Amniotic stem cell (primary cell): ENCODE measurements around the gene SLC25A13.

Source experiments
- DNase-seq: peaks from one replicate; lab custom pipeline; 2025; lab: John Stamatoyannopoulos, UW

SLC25A13 gene

DNA sequence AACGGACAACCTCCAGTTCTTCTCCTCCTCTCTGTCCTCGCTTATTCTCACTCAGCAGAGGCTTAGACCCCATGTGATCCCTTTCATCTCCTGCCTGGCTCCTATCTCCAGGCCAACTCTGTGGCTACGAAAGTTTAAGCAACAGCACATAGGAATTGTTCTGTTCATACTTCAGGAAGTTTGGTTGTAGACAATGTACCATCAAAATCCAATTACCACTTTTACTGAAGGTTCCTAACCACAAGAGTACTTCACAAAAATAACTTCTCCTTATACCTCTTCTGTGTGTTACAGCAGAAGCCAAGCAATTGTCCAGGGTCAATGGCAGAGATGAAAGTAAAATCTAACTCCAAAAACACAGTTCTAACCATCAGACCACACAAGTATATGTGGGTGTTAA, 80.0 kb downstream of the SLC25A13 start:
- DNase-seq: no peak

DNA sequence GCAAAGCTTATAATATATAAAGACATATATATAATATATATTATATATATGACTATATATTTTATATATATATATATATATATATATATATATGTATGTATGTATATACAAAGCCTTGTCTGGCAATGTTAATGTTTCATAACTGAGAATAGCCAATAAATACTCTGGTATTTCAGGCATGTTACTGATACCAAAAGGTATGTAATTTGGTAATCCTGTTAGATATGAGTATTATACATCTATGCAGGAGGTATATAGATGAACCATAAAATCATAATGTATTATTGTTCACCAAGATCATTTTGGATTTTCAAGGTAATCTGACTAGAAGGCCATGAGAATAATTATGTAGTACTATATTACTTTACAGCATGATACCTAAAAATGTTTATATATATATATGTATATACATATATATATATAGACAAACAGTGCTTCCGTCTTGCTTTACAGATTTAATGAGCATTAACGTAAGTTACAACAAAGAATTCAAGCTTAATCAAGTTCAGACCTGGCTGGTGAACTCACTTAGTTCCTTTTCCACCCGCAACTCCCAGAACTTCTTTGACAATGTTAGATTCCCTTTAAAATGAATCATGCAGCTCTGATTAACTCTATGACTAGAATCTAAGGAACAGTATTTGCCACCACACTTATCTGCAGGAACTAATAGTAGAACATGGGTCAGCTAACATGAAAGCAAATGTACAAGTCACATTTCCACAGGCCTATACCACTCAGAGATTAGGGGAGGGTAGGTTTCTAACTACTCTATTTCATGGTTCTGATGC, 82.7 kb downstream of the SLC25A13 start:
- no peak for DNase-seq

DNA sequence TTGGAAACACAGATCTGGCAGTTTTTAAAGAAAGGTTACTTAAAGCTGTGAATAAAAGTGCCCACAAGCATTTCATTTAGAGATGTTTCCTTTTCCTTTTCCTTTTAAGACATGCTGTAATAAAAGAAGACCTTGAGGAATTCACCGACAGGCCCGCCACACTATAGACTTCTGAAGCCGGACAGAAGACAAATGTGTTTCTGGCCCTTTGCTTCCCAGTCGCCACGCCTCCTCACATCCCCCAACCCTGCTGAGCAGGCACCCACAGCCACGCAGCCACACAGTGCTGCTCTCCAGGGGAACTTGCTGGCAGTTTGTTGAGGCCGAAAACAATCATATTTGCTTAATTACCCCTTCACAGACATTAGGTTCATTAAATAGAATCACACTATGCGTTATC, 83.4 kb downstream of the SLC25A13 start:
- DNase-seq: no peak

DNA sequence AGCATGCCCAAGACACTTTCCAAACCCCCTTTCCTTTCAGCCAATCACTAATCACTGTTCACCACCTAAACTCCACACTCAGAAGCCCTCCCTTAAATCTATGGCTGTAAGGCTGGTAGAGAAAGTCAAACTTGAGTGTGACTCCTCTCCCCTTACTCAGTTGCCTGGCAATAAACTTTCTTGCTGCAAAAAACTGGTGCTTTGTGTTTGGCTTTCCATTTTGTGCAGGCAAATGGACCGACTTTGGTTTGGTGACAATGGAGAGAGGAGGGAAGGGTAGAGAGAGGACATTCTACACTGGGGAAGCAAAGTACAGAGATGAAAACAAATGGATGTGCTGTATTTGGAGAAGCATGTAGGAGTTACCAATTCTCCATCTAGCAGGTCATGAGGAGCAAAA, 84.9 kb downstream of the SLC25A13 start:
- no peak for DNase-seq

DNA sequence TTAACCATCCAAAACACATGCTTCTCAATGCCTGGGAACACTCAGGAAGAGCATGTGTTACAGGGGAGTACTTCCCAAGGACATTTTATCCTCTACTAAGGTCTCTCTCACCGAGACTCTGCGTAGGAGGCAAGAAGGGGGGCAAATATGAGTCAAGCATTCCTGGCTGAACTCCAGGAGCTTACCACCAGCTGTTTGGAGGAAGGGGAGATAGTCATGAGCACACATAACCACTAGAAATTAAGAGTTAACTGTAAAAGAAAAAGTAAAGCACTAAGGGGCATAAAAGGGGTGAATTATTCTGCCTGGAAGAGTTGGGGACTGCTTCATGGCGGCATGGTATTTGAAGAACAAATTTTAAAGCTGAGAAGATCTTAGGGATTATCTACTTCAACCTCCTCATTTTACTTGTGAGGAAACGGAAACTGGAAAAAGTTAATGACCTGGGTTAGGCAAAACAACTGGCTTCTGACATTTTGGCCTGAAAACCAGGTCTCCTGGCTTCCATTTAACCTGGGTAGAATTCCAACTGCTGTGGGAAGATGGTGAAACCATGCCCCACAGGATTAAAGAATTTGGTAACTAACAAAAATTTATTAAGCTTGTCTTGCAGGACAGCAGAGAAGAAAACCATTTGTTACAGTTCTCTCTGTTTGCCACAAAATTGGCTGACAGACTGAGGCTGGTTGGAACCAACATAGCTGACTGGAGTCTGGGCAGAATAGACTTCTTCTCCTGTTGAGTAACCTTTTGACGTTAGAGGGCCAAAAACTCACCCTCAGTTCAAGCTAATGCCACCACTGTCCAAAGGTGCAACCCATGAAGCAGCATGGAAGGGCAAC, 85.5 kb downstream of the SLC25A13 start:
- peak; percentile 5 for DNase-seq

DNA sequence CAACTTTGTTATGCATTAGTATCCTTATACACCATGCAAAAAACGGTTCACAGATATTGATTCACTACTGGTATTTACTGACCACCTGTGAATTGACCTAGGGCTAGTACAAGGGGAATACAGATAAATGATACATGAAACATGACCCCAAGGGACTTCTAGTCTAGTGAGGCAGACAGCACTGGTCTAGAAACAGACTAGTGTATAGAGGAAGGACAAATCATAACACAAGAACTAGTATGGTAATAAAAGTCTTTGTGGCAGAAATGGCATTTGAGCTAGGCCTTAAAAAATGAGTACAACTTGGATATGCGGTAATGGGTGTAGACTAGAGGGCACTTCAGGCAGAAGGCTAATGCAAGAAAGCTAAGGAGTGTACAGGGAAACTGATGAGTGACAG, 86.6 kb downstream of the SLC25A13 start:
- no peak for DNase-seq

DNA sequence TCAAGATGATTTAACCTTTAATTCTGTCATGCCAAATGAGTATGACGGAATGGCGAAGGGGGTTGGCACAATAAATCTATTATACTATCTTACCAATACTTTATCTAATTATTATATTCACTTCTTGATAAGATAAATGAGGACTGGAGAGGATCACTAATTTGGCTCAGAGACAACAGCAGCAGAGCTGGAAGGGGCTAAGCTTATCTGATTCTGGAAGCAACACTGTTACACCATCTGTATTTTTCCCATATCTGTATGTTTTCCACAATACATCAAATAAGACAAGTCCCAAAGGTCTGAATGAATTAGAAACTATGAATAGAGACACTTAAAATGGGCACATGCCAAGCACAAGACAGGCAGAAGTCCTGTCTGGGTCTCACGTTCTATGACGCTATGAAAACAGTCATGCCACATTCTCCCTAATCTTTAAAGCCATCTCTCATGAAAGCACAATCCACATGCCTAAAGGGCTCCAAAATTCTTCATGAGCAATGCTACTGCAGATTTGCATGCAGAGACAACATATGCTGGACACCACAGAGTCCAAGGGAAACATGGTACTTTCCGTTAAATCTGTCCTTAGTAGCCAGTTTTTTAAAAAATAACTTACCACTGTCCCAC, 88.3 kb downstream of the SLC25A13 start:
- no peak for DNase-seq

DNA sequence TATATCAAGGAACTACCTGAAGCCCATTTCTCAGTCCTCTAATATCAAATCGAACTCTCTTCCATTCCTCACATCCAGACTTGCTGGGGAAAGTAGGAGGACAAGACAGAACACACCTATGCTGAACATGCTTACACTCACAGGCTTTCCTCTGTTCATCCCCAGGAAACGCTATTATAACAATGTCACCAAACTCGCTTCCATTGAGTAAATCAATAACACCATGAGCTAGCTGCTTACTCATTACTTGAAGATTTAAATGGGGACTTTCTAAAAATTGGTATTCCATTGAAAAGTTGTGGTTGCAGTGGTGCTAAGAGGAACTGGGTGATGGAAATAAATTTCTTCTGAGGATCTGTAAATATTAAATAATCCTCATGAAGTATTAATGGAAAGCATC, 88.8 kb downstream of the SLC25A13 start:
- DNase-seq: no peak

DNA sequence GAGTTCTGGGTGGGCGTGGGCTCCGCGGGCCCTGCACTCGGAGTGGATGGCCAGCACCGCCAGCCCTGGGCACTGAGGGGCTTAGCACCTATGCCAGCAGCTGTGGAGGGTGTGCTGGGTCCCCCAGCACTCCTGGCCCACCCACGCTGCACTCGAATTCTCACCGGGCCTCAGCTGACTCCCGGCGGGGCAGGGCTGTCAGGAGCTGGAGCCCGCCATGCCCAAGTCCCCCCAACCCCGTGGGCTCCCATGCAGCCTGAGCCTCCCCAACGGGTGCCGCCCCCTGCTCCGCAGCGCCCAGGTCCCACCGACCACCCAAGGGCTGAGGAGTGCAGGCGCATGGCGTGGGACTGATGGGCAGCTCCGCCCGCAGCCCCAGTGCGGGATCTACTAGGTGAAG, 93.1 kb downstream of the SLC25A13 start:
- DNase-seq: no peak

DNA sequence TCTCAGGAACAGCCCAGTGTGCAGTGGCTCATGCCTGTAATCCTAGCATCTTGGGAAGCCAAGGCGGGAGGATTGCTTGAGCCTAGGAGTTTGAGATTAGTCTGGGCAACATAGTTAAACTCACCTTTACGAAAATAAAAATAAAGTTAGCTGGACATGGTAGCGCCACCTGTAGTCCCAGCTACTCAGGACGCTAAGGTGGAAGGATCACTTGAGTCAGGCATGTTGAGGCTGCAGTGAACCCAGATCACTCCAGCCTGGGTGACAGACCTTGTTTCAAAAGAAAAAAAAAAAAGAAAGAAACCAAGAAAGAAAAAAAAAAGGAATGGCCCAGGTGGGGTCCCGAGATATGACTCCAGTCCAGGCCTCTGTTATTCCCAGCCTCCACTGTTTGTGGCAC, 96.6 kb downstream of the SLC25A13 start:
- DNase-seq: no peak

DNA sequence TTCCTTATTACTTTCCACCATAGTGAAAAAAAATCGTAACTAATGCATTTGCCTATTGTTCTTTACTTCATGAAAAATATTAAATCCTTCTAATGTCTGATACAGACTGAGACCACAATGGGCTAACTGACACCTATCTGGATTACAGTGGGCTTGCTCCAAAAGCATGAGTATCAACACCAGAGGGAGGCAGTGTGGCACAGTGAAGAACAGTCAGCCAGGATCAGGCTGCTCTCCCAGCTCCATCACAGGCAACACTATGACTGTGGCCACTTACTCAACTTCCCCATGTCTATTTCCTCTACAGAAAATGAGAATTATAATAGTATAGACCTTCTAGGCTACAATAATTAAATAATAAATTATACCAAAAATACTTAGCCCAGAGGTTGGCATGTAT, 97.2 kb downstream of the SLC25A13 start:
- no peak for DNase-seq

DNA sequence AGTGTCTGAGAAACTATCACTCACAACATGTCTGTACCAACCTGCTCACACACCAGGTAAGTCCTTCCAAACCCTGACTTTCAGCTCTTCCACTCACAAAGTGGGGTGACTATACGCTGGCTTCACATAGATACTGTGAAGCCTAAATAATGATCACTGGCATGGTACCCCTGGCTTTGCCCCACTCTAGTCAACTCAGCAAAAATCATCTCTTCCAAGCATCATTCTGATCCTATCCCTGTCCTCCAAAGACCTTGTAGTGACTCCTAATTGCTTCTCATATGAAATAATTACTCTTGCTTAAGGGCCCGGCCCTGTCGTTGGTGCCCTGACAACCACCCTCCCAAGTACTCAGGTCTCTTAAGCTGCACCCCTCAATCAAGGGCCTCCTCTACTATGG, 97.8 kb downstream of the SLC25A13 start:
- no peak for DNase-seq

DNA sequence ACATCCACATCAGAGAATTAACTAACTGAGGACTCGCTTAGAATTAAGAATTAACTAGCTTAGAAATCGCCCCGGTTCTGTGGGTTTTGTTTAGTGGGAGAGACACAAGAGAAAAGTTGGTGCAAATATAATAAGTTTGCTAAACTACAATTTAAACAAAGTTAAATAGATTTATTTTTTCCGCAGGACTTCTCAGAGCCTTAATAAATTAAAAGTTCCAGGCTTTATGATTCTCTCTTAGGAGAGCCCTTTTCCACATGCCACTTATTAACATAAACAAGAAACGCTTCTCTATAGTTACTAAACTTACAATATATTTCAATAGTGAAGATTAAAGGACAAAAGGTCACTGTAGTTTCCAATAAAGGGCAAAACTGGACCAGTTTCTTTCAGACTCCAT, 100.0 kb downstream of the SLC25A13 start:
- no peak for DNase-seq

DNA sequence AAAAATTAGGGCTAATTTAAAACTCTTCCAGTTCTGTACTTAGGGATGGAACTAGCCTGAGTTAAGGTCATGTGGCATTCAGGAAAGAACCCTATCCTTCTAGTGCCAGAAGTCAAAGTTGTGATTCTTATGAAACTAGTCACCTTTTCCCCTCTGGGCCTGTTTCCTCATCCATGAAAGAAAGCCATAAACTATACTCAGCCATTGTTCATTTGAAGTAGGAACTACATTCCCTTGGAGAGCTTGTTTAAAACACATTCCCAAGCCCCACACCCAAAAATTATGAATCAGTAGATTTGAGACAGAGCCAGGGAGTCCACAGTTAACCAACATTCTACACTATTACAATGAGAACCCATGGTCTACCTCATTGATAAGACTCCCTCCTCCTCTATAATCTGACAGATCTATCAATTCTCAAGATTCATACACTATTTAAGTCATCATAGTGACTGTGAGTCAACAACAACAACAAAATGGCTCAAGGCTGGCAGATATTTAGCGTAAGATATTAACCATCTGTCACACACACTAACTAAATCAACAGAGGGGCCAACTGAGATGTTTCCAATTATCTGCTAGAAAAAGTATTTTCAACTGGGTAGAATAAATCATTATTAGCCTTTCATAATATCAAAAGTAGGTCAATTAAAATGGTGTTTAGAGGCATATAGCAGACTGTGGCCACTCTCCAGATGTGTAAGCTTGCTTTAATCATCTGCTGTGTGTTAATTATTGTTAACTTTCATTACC, 102.3 kb downstream of the SLC25A13 start:
- peak; percentile 0 for DNase-seq

DNA sequence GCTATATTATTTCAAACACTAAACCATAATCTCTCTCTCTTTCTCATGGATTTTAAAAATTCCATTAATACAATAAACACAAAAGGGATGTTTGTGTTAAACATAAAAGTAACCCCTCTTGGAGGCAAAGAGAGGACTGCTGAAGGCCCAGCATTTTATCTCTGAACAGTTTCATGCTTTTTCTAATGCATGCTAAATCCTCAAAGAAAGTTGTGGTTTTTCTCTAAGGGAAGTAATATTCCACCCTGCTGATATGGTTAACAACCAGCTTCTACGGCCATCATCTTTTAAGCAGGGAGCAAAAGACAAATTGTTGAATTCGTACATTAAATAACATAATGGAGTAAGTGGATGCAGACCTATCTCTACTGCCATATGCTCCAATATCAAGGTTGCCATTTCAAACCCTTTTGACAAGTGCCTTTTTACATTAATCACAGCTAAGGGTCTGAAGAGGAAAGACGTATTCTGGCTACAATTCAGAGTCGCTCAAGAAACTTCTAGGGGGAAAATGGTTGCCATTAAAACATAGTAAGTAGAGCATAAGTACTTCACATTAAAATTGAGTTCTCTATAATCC, 103.1 kb downstream of the SLC25A13 start:
- DNase-seq: no peak

DNA sequence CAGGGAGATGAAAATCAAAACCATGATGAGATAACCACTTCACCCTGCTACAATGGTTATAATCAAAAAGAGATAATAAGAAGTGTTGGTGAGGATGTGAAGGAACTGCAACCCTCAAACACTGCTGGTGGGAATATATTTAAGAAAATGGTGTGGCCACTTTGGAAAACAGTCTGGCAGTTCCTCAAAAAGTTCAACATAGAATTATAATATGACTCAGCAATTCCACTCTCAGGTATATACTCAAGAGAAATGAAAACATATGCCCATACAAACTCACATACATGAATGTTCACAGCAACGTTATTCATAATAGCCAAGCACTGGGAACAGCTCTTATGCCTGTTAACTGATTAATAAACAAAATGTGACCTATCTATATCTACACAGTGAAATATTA, 104.8 kb downstream of the SLC25A13 start:
- no peak for DNase-seq

DNA sequence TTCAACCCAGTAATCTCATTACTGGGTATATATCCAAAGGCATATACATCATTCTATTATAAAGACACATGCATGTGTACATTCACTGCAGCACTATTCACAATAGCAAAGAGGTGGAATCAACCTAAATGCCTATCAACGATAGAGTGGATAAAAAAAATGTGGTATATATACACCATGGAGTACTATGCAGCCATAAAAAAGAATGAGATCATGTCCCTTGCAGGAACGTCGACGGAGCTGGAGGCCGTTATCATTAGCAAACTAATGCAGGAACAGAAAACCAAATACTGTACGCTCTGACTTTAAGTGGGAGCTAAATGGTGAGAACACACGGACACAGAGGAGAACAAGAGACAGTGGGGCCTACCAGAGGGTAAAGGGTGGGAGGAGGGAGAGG, 105.5 kb downstream of the SLC25A13 start:
- no peak for DNase-seq

DNA sequence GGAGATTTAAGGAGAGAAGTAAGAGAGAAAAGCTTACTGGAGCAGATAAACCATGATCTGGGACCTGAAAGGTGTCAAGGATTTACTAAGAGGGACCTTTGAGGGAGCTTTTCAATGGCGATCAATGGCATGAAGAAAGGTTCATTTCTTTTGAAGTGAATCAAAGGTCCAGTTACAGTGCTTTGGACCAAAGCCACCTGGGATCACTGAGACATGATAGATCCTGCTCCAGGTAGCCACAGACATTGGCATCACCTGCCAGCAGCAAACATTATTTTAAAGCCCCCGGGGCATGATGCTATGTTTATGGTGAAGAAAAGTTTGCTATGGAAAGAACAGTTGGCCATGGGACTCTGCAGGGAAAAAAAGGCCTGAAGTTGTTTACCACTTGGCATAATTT, 109.4 kb downstream of the SLC25A13 start:
- DNase-seq: no peak

DNA sequence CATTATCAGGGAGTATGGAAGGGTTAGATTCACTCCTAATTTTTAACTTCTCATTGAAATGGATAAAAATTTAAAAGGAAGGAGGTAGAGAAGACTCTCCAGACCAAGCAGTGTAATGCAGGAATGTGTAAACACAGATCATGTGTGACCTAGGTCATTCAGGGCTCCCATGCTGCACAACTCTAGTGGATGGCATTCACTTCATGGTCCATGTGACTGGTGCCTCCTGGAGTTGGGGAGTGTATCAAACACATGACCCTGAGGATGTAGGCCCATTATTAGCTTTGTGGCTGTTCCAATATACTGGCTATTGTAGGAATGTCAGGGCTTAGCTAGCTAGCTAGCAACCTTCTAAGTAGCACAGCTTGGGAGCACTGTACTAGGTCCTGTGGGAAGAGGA, 109.9 kb downstream of the SLC25A13 start:
- DNase-seq: no peak

DNA sequence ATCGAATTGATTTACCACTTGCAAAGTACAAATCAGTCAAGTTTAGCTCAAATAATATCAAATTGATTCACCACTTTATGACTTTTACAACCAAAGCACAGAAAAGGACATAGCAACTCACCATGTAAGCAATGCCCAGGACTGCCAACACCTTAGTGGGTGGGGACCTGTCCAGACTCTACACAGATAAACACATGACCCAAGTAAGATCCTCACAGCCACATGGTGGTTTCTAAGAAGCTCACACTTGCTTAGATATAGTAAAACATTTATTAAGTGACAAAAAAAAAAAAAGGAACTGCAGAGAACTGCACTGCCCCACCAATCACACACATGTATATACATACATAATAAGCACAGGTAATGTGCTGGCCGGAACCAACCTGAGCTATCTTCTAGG, 116.2 kb downstream of the SLC25A13 start:
- DNase-seq: no peak

DNA sequence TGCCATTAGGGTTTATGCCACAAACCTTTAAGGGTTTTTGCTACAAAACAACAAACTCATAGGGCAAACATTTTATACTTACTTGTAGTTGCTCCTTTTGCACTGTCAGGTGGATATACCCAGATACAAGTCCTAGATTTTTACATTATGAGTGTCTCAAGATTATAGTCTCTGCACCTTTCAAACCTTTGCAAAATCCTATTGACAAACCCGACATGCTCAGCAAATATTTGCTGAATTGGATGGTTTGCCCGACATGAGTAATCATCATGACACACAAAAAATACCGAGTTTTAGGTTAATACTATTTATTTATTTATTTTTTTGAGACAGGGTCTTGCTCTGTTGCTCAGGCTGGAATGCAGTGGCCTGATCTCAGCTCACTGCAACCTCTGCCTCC, 117.3 kb downstream of the SLC25A13 start:
- DNase-seq: no peak

DNA sequence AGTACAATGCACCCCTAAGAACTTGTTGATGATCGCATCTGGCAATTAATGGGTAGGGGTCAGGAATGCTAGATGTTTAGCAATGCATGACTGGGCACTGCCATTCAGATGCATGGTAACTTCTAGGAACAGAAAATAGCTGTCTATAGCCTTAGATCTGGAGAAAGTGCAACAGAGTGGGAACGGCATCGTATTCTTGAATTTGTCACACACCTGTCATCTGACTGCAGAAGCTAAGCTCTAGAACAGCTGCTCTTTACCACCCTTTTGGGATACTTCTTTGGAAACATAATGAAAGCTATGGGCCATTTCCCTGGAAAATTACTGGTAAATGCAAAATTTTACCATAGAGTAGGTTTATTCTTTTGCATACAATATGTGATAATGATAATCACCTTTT, 118.1 kb downstream of the SLC25A13 start:
- no peak for DNase-seq
